Testis (tissue), 2 donors: ENCODE results near the gene CHST3.
"Not testable (repeated sequence)": the region's sequence is repeated elsewhere in the genome, so short reads cannot be mapped to it uniquely, and the experiment has no call there.

Source experiments
- POLR2A ChIP-seq: fragments of 450-650 bp; IDR thresholded peaks from one replicate; pipeline ENCODE4 v1.6.1; 2017; ENCODE audit warnings: antibody characterized with exemption, mild to moderate bottlenecking, moderate library complexity
- TF ChIP-seq, protein P1 (sequence below), 3 experiments: fragments of 450-650 bp in 2 of 3; fragments of 200-600 bp in 1 of 3; sonication (generic) in 1 of 3; IDR thresholded peaks; one replicate each; pipeline ENCODE4 v1.5.1; 2016 to 2019; ENCODE audit warnings: antibody characterized with exemption in 3 of 3, mild to moderate bottlenecking in 2 of 3, moderate library complexity in 1 of 3

DNA sequence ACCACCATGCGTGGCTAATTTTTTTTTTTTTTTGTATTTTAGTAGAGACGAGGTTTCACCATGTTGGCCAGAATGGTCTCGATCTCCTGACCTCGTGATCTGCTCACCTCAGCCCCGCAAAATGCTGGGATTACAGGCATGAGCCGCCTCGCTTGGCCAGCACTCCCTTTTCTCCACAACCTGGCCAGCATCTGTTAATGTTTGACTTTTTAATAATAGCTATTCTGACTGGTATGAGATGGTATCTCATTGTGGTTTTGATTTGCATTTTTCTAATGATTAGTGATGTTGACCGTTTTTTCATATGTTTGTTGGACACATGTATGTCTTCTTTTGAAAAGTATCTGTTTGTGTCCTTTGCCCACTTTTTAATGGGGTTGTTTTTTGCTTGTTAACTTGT, 3.8 kb downstream of the CHST3 start:
- TF ChIP-seq, protein P1, sequence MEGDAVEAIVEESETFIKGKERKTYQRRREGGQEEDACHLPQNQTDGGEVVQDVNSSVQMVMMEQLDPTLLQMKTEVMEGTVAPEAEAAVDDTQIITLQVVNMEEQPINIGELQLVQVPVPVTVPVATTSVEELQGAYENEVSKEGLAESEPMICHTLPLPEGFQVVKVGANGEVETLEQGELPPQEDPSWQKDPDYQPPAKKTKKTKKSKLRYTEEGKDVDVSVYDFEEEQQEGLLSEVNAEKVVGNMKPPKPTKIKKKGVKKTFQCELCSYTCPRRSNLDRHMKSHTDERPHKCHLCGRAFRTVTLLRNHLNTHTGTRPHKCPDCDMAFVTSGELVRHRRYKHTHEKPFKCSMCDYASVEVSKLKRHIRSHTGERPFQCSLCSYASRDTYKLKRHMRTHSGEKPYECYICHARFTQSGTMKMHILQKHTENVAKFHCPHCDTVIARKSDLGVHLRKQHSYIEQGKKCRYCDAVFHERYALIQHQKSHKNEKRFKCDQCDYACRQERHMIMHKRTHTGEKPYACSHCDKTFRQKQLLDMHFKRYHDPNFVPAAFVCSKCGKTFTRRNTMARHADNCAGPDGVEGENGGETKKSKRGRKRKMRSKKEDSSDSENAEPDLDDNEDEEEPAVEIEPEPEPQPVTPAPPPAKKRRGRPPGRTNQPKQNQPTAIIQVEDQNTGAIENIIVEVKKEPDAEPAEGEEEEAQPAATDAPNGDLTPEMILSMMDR (IDR thresholded peaks at IDR 0.05): not testable (repeated sequence)
- TF ChIP-seq POLR2A: not testable (repeated sequence)
